ENCODE results near the gene WNT9A.

DNA sequence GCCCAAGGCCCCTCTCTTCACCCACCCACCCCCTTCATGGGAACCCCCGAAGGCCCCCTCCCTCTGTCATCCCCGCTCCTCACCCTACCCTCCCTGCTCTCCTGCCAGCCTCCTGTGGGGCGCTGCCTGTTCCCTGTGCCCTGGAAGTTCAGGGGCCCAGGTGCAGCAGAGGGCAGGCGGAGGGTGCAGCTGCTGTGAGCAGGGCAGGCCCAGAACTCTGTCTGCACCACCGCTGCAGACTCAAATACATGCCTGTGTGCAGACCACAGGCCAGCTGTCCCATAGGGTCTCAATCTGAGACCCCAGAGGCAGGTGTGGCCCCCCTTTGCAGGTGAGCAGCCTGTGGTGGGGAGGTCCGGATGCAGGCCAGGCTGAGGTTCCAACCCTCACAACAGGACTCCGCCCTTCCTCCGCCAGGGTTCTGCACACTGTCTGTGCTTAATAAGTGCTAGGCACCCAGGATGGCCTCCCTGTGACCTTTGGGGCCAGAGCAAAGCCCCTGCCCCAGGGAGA, 62.5 kb downstream of the WNT9A start:
- TF ChIP-seq, protein P1, sequence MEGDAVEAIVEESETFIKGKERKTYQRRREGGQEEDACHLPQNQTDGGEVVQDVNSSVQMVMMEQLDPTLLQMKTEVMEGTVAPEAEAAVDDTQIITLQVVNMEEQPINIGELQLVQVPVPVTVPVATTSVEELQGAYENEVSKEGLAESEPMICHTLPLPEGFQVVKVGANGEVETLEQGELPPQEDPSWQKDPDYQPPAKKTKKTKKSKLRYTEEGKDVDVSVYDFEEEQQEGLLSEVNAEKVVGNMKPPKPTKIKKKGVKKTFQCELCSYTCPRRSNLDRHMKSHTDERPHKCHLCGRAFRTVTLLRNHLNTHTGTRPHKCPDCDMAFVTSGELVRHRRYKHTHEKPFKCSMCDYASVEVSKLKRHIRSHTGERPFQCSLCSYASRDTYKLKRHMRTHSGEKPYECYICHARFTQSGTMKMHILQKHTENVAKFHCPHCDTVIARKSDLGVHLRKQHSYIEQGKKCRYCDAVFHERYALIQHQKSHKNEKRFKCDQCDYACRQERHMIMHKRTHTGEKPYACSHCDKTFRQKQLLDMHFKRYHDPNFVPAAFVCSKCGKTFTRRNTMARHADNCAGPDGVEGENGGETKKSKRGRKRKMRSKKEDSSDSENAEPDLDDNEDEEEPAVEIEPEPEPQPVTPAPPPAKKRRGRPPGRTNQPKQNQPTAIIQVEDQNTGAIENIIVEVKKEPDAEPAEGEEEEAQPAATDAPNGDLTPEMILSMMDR (conservative IDR thresholded peaks at IDR 0.05; ENCODE audit: low read depth, low read length): no peak
- no peak for TF ChIP-seq EZH2phosphoT487 (IDR thresholded peaks at IDR 0.05; ENCODE audit: borderline replicate concordance, low read length)

All from PC-3 (cell line).